ENCODE data around the gene CYTIP. TPM values are rescaled to one million over a fixed set of nuclear protein-coding genes. Genes with fewer than 3 reads are reported as not detected.

CYTIP gene
- total RNA-seq, 1 donor from 2014 or later, result 0.54 TPM

DNA sequence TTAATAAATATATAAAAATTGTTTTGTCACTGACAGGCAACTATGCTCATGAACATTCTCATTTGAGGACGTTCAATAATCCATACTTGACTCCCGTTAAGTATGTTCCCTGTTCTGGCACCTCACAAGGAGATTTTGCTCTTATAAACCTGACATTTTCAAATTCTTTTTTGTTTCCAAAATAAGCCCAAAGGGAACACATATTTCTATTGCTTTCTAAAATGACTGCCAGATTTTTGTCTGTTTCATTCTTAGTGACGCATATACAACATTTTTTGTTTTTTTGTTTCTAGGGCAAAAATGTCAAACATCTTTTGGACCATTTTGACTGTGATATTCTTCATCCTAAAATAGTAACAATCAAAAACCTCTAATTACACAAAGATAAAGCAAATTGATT lies 50.5 kb downstream of the CYTIP start:
- Histone ChIP-seq H2AFZ (replicated peaks) (no peak overlapping the region), H3K9me3 (ENCODE audit: low read depth) (no peaks in the 10 kb centered on the region), H3K27ac (no peak overlapping the region), H4K20me1 (ENCODE audit: low read depth) (no peaks in the 10 kb centered on the region), H3F3A (ENCODE audit: low read depth) (no peaks in the 10 kb centered on the region), H3K4me1 (no peaks in the 10 kb centered on the region), H3K36me3 (no peaks in the 10 kb centered on the region), H3K27me3 (no peaks in the 10 kb centered on the region), H3K79me2 (ENCODE audit: low read depth) (no peaks in the 10 kb centered on the region), H3K9ac (no peak overlapping the region), H3K4me3 (no peak overlapping the region), H3K4me2 (no peak overlapping the region)
- H3K9me3 Mint-ChIP-seq, result no peaks in the 10 kb centered on the region
- no peak for DNase-seq (ENCODE audit: low spot score)
- no peak overlapping the region for H3K4me3 Mint-ChIP-seq
- H3K4me1 Mint-ChIP-seq, result no peaks in the 10 kb centered on the region
- H3K27me3 Mint-ChIP-seq (ENCODE audit: insufficient read depth, low read depth), result no peaks in the 10 kb centered on the region
- TF ChIP-seq, protein P1, sequence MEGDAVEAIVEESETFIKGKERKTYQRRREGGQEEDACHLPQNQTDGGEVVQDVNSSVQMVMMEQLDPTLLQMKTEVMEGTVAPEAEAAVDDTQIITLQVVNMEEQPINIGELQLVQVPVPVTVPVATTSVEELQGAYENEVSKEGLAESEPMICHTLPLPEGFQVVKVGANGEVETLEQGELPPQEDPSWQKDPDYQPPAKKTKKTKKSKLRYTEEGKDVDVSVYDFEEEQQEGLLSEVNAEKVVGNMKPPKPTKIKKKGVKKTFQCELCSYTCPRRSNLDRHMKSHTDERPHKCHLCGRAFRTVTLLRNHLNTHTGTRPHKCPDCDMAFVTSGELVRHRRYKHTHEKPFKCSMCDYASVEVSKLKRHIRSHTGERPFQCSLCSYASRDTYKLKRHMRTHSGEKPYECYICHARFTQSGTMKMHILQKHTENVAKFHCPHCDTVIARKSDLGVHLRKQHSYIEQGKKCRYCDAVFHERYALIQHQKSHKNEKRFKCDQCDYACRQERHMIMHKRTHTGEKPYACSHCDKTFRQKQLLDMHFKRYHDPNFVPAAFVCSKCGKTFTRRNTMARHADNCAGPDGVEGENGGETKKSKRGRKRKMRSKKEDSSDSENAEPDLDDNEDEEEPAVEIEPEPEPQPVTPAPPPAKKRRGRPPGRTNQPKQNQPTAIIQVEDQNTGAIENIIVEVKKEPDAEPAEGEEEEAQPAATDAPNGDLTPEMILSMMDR (IDR thresholded peaks at IDR 0.05), result no peak
- TF ChIP-seq EZH2phosphoT487 (IDR thresholded peaks at IDR 0.05), result no peak
- TF ChIP-seq EZH2 (IDR thresholded peaks at IDR 0.05), result no peak
- H3K27ac Mint-ChIP-seq, result no peak overlapping the region
- no peaks in the 10 kb centered on the region for H3K36me3 Mint-ChIP-seq

- no peak overlapping the region for H3K4me3 Mint-ChIP-seq
- no peaks in the 10 kb centered on the region for H3K9me3 Mint-ChIP-seq
- H3K27ac Mint-ChIP-seq, result no peak overlapping the region
Observed at GRCh38 chr2:157388827-157389226, 55.1 kb downstream of the CYTIP start.

DNA sequence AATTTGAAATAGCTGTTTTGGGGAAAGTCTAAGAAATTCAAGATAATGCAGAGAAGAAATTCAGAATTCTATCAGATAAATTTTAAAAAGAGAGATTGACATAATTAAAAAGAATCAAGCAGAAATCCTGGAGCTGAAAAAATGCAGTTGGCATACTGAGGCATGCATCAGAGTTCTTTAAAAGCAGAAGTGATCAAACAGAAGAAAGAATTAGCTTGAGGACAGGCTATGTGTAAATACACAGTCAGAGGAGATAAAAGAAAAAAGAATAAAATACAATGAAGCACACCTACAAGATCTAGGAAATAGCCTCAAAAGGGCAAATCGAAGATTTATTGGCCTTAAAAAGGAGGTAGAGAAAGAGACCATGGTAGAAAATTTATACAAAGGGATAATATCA lies 57.1 kb downstream of the CYTIP start:
- H3K9me3 ChIP-seq (ENCODE audit: low read depth), result no peaks in the 10 kb centered on the region
- Mint-ChIP-seq H3K27me3 (ENCODE audit: insufficient read depth, low read depth) (no peaks in the 10 kb centered on the region), H3K4me3 (no peak overlapping the region), H3K27ac (no peak overlapping the region), H3K36me3 (no peaks in the 10 kb centered on the region), H3K9me3 (no peaks in the 10 kb centered on the region), H3K4me1 (no peaks in the 10 kb centered on the region)
- H3K79me2 ChIP-seq (ENCODE audit: low read depth), result no peaks in the 10 kb centered on the region
- H3F3A ChIP-seq (ENCODE audit: low read depth), result no peaks in the 10 kb centered on the region
- TF ChIP-seq EZH2phosphoT487 (IDR thresholded peaks at IDR 0.05) (no peak), EZH2 (IDR thresholded peaks at IDR 0.05) (no peak)
- TF ChIP-seq, protein P1 (IDR thresholded peaks at IDR 0.05), result no peak
- H3K27me3 ChIP-seq, result no peaks in the 10 kb centered on the region
- H3K27ac ChIP-seq, result no peak overlapping the region
- no peaks in the 10 kb centered on the region for H4K20me1 ChIP-seq (ENCODE audit: low read depth)
- H2AFZ ChIP-seq (replicated peaks), result no peak overlapping the region
- no peaks in the 10 kb centered on the region for H3K36me3 ChIP-seq
- no peak for DNase-seq (ENCODE audit: low spot score)
- H3K4me3 ChIP-seq, result no peak overlapping the region
- no peaks in the 10 kb centered on the region for H3K4me1 ChIP-seq
- H3K4me2 ChIP-seq, result no peak overlapping the region
- H3K9ac ChIP-seq, result no peak overlapping the region

More at GRCh38 chr2:157388827-157389226, 55.1 kb downstream of the CYTIP start:
- no peak for DNase-seq (ENCODE audit: low spot score)
- Mint-ChIP-seq H3K36me3 (no peaks in the 10 kb centered on the region), H3K4me1 (no peaks in the 10 kb centered on the region), H3K27me3 (ENCODE audit: insufficient read depth, low read depth) (no peaks in the 10 kb centered on the region)
- Histone ChIP-seq H3K27ac (no peak overlapping the region), H3K4me1 (no peaks in the 10 kb centered on the region), H3K4me2 (no peak overlapping the region), H3K4me3 (no peak overlapping the region), H4K20me1 (ENCODE audit: low read depth) (no peaks in the 10 kb centered on the region), H3K9me3 (ENCODE audit: low read depth) (no peaks in the 10 kb centered on the region), H2AFZ (replicated peaks) (no peak overlapping the region), H3K79me2 (ENCODE audit: low read depth) (no peaks in the 10 kb centered on the region), H3K36me3 (no peaks in the 10 kb centered on the region), H3K27me3 (no peaks in the 10 kb centered on the region), H3F3A (ENCODE audit: low read depth) (no peaks in the 10 kb centered on the region), H3K9ac (no peak overlapping the region)
- TF ChIP-seq EZH2 (IDR thresholded peaks at IDR 0.05), result no peak
- TF ChIP-seq, protein P1 (IDR thresholded peaks at IDR 0.05), result no peak
- TF ChIP-seq EZH2phosphoT487 (IDR thresholded peaks at IDR 0.05), result no peak
